ENCODE results near the gene SYDE1. TPM values are rescaled to one million over a fixed set of nuclear protein-coding genes. Genes with fewer than 3 reads are reported as not detected.

Gene SYDE1
- total and polyA plus RNA-seq, 4 experiments from 2014 or later: not detected

- peaks cover 3 to 12% (median 8%) of the 10 kb centered on the region in 4 donors for H3K4me1 Mint-ChIP-seq
- Histone ChIP-seq H3K36me3 (ENCODE audit: insufficient read depth, low read length) (no peaks in the 10 kb centered on the region), H3K27ac (ENCODE audit: low read depth, low read length) (no peak overlapping the region), H3K9me3 (ENCODE audit: control insufficient read depth in 1 of 2, low read length in 2 of 2) (no peaks in the 10 kb centered on the region), H3K27me3 (ENCODE audit: insufficient read depth, low read length) (peaks cover 5% of the 10 kb centered on the region), H3K4me3 (ENCODE audit: low read length in 2 of 2) (no peak overlapping the region), H3K4me1 (ENCODE audit: insufficient read depth, low read length) (peaks cover 6% of the 10 kb centered on the region)
- peaks cover 12 to 21% of the 10 kb centered on the region in 2 donors for H3K27me3 Mint-ChIP-seq
- DNase-seq: no peak
- intact Hi-C loops (cut with micrococcal nuclease): no loop called here
- H3K4me3 Mint-ChIP-seq: no peak overlapping the region
- no peak overlapping the region for H3K27ac Mint-ChIP-seq
- H3K36me3 Mint-ChIP-seq: peaks cover 5 to 11% of the 10 kb centered on the region in 2 donors
- H3K9me3 Mint-ChIP-seq: peaks cover 4 to 12% (median 10%) of the 10 kb centered on the region in 8 donors
- POLR2A ChIA-PET (ENCODE audit: partially characterized antibody): no interaction called here
- CTCF ChIA-PET (ENCODE audit: partially characterized antibody): interaction anchor here (1.2 kb wide), 1 partner anchor 9 kb away, joined by 3 read pairs; no protein-coding TSS in a partner anchor
Measured at GRCh38 chr19:15108845-15109767, 1.9 kb downstream of the SYDE1 start.

DNA sequence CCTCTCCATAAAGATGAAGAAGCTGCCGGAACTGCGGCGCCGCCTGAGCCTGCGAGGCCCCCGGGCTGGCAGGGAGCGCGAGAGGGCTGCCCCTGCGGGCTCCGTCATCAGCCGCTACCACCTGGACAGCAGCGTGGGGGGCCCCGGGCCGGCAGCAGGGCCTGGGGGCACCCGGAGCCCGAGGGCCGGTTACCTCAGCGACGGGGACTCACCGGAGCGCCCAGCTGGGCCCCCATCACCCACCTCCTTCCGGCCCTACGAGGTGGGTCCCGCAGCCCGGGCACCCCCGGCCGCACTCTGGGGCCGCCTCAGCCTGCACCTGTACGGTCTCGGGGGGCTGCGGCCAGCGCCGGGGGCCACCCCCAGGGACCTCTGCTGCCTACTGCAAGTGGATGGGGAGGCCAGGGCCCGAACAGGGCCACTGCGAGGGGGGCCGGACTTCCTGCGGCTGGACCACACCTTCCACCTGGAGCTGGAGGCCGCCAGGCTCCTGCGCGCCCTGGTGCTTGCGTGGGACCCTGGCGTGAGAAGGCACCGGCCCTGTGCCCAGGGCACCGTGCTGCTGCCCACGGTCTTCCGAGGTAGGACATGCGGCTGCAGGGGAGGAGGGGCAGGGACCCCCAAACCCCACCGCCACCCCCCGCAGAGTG, 2.7 kb downstream of the SYDE1 start:
- Mint-ChIP-seq H3K4me1 (peaks cover 3 to 12% (median 8%) of the 10 kb centered on the region in 4 donors), H3K9me3 (peaks cover 0 to 5% (median 3%) of the 10 kb centered on the region in 8 donors), H3K4me3 (no peak overlapping the region), H3K27me3 (peaks cover 9 to 17% of the 10 kb centered on the region in 2 donors), H3K27ac (no peak overlapping the region), H3K36me3 (peaks cover 3 to 6% of the 10 kb centered on the region in 2 donors)
- H3K36me3 ChIP-seq (ENCODE audit: insufficient read depth, low read length): no peaks in the 10 kb centered on the region
- intact Hi-C loops (cut with micrococcal nuclease): no loop called here
- H3K4me1 ChIP-seq (ENCODE audit: insufficient read depth, low read length): peaks cover 6% of the 10 kb centered on the region
- H3K4me3 ChIP-seq (ENCODE audit: low read length in 2 of 2): no peak overlapping the region
- H3K27me3 ChIP-seq (ENCODE audit: insufficient read depth, low read length): peaks cover 5% of the 10 kb centered on the region
- POLR2A ChIA-PET (ENCODE audit: partially characterized antibody): no interaction called here
- CTCF ChIA-PET (ENCODE audit: partially characterized antibody): interaction anchor here (1.2 kb wide), 2 partner anchors 9 to 41 kb away, joined by 3 read pairs; no protein-coding TSS in a partner anchor
- no peak for DNase-seq
- H3K9me3 ChIP-seq (ENCODE audit: control insufficient read depth in 1 of 2, low read length in 2 of 2): no peaks in the 10 kb centered on the region
- no peak overlapping the region for H3K27ac ChIP-seq (ENCODE audit: low read depth, low read length)

- Histone ChIP-seq H3K27ac (ENCODE audit: low read depth, low read length) (no peak overlapping the region), H3K4me3 (ENCODE audit: low read length in 2 of 2) (no peak overlapping the region), H3K27me3 (ENCODE audit: insufficient read depth, low read length) (peaks cover 5% of the 10 kb centered on the region), H3K4me1 (ENCODE audit: insufficient read depth, low read length) (peaks cover 6% of the 10 kb centered on the region), H3K9me3 (ENCODE audit: control insufficient read depth in 1 of 2, low read length in 2 of 2) (no peaks in the 10 kb centered on the region), H3K36me3 (ENCODE audit: insufficient read depth, low read length) (no peaks in the 10 kb centered on the region)
- Mint-ChIP-seq H3K4me3 (no peak overlapping the region), H3K27me3 (peaks cover 9 to 17% of the 10 kb centered on the region in 2 donors), H3K4me1 (peaks cover 3 to 12% (median 8%) of the 10 kb centered on the region in 4 donors), H3K9me3 (no peaks in the 10 kb centered on the region), H3K36me3 (peaks cover 4 to 7% of the 10 kb centered on the region in 2 donors), H3K27ac (no peak overlapping the region)
- intact Hi-C loops (cut with micrococcal nuclease): no loop called here
- CTCF ChIA-PET (ENCODE audit: partially characterized antibody): interaction anchor here (1.1 to 1.2 kb wide), 2 partner anchors 9 to 41 kb away, joined by 3 read pairs; no protein-coding TSS in a partner anchor
- DNase-seq: no peak
- POLR2A ChIA-PET (ENCODE audit: partially characterized antibody): no interaction called here
Measured at GRCh38 chr19:15110418-15110815, 3.2 kb downstream of the SYDE1 start.

DNA sequence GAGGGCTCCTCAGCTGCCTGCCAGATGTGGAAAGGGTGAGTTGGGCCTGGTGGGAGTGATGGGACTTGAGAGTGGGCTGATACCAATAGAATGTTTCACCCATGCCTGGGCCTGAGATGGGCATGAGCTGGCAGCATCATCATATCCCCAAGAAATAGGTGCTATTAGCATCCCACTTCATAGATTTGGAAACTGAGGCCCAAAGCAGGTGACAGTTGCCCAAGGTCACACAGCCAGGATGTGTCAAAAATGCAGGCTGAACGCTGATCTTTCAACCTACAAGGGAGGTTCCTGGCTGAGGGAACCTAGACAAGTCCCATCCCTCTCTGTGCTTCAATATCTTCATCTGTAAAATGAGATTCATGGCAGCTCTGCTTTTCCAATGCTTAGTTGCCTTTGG, 4.6 kb downstream of the SYDE1 start:
- Histone ChIP-seq H3K27me3 (ENCODE audit: insufficient read depth, low read length) (peaks cover 5% of the 10 kb centered on the region), H3K4me3 (ENCODE audit: low read length in 2 of 2) (no peak overlapping the region), H3K36me3 (ENCODE audit: insufficient read depth, low read length) (peaks cover 5% of the 10 kb centered on the region), H3K4me1 (ENCODE audit: insufficient read depth, low read length) (peaks cover 6% of the 10 kb centered on the region), H3K9me3 (ENCODE audit: control insufficient read depth in 1 of 2, low read length in 2 of 2) (no peaks in the 10 kb centered on the region), H3K27ac (ENCODE audit: low read depth, low read length) (no peak overlapping the region)
- no peak for DNase-seq
- Mint-ChIP-seq H3K27ac (peak overlapping the region in 3 of 7 donors; percentile 20 to 47 (median 30)), H3K36me3 (peaks cover 0 to 8% of the 10 kb centered on the region in 2 donors), H3K27me3 (peaks cover 0 to 10% of the 10 kb centered on the region in 2 donors), H3K4me1 (peaks cover under 1 to 9% (median 2%) of the 10 kb centered on the region in 4 donors), H3K9me3 (no peaks in the 10 kb centered on the region), H3K4me3 (no peak overlapping the region)
- POLR2A ChIA-PET (ENCODE audit: partially characterized antibody): no interaction called here
- intact Hi-C loops (cut with micrococcal nuclease): no loop called here
- CTCF ChIA-PET (ENCODE audit: partially characterized antibody): interaction anchor here (1.0 to 1.6 kb wide), 2 partner anchors 10 to 20 kb away, joined by 5 read pairs; no protein-coding TSS in a partner anchor

DNA sequence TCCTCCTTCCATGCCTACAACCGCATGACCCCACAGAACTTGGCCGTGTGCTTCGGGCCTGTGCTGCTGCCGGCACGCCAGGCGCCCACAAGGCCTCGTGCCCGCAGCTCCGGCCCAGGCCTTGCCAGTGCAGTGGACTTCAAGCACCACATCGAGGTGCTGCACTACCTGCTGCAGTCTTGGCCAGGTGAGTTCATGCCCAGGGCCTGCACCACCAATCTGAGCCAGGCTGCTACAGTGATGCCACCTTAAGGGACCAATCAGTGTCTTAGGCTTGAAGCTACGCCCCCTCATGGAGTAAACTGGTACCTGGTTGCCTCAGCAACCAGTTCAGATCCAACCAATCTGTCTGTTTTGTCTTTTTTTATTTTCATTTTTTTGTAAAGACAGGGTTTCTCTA, 5.2 kb downstream of the SYDE1 start:
- peaks cover 0 to 8% of the 10 kb centered on the region in 2 donors for H3K27me3 Mint-ChIP-seq
- ChIA-PET POLR2A (ENCODE audit: partially characterized antibody) (no interaction called here), CTCF (ENCODE audit: partially characterized antibody) (interaction anchor here (1.0 to 1.6 kb wide), 3 partner anchors 11 to 21 kb away, joined by 3 to 5 read pairs (median 5); no protein-coding TSS in a partner anchor)
- peaks cover 0 to 6% (median under 1%) of the 10 kb centered on the region in 4 donors for H3K4me1 Mint-ChIP-seq
- H3K4me3 Mint-ChIP-seq: no peak overlapping the region
- peak overlapping the region in 3 of 7 donors; percentile 21 to 59 (median 58) for H3K27ac Mint-ChIP-seq
- Histone ChIP-seq H3K4me1 (ENCODE audit: insufficient read depth, low read length) (peaks cover 6% of the 10 kb centered on the region), H3K4me3 (ENCODE audit: low read length in 2 of 2) (no peak overlapping the region), H3K27ac (ENCODE audit: low read depth, low read length) (no peak overlapping the region), H3K27me3 (ENCODE audit: insufficient read depth, low read length) (peaks cover 5% of the 10 kb centered on the region), H3K9me3 (ENCODE audit: control insufficient read depth in 1 of 2, low read length in 2 of 2) (no peaks in the 10 kb centered on the region), H3K36me3 (ENCODE audit: insufficient read depth, low read length) (peaks cover 6% of the 10 kb centered on the region)
- peaks cover 5 to 13% of the 10 kb centered on the region in 2 donors for H3K36me3 Mint-ChIP-seq
- DNase-seq: no peak
- intact Hi-C loops (cut with micrococcal nuclease): no loop called here
- no peaks in the 10 kb centered on the region for H3K9me3 Mint-ChIP-seq

DNA sequence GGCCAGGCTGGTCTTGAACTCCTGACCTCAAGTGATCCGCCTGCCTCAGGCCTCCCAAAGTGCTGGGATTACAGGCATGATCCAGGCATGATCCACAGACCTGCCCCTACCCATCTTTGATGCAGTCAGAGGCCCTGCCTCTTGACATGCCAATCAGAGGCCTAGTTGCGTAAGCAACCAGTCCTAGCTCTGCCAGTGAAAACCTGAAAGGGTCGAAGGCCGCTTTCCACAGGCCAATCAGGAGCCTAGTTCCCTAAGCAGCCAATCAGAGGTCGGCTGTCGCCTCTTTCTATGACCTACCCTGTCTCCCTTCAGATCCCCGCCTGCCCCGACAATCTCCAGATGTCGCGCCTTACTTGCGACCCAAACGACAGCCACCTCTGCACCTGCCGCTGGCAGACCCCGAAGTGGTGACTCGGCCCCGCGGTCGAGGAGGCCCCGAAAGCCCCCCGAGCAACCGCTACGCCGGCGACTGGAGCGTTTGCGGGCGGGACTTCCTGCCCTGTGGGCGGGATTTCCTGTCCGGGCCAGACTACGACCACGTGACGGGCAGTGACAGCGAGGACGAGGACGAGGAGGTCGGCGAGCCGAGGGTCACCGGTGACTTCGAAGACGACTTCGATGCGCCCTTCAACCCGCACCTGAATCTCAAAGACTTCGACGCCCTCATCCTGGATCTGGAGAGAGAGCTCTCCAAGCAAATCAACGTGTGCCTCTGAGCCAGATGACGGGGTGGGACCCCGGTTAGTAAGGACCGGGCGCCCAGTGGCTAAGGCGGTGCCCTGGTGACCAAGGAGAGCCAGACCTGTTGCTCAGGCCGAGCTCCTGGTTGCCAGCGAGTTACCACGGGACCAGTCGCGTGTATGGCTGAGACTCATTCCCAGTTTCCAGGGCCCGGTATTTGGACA, 6.3 kb downstream of the SYDE1 start:
- Mint-ChIP-seq H3K4me1 (no peaks in the 10 kb centered on the region), H3K9me3 (no peaks in the 10 kb centered on the region), H3K4me3 (no peak overlapping the region), H3K27me3 (peaks cover 0 to under 1% of the 10 kb centered on the region in 2 donors), H3K27ac (peak overlapping the region in 1 of 7 donors; percentile 71), H3K36me3 (peaks cover 12 to 22% of the 10 kb centered on the region in 2 donors)
- POLR2A ChIA-PET (ENCODE audit: partially characterized antibody): no interaction called here
- intact Hi-C loops (cut with micrococcal nuclease): no loop called here
- Histone ChIP-seq H3K27me3 (ENCODE audit: insufficient read depth, low read length) (no peaks in the 10 kb centered on the region), H3K4me3 (ENCODE audit: low read length in 2 of 2) (no peak overlapping the region), H3K9me3 (ENCODE audit: control insufficient read depth in 1 of 2, low read length in 2 of 2) (no peaks in the 10 kb centered on the region), H3K27ac (ENCODE audit: low read depth, low read length) (no peak overlapping the region), H3K36me3 (ENCODE audit: insufficient read depth, low read length) (peaks cover 15% of the 10 kb centered on the region), H3K4me1 (ENCODE audit: insufficient read depth, low read length) (no peaks in the 10 kb centered on the region)
- CTCF ChIA-PET (ENCODE audit: partially characterized antibody): interaction anchor here (1.1 to 1.6 kb wide), 3 partner anchors 12 to 38 kb away, joined by 3 to 5 read pairs (median 3); no protein-coding TSS in a partner anchor
- no peak for DNase-seq

Measured in CD4-positive, alpha-beta memory T cell (primary cell).